Left lobe of liver (tissue), 2 donors: ENCODE measurements around the gene PHLDA3. TPM values are rescaled to one million over a fixed set of nuclear protein-coding genes. Genes with fewer than 3 reads are reported as not detected.
"Not testable (repeated sequence)": the region's sequence is repeated elsewhere in the genome, so short reads cannot be mapped to it uniquely, and the experiment has no call there.

Experiments used
- ATAC-seq: fragments of 200-7000 bp; cut with Tn5 transposase; one replicate; pipeline ENCODE4 v1.9.1; 2020; ENCODE audit warnings: mild to moderate bottlenecking, moderate library complexity
- DNase-seq: peaks from one replicate; pipeline ENCODE4 v3.0.0-alpha.2; 2020; ENCODE audit warnings: low spot score
- total RNA-seq: library from RNA; stranded (reverse); gene quantifications from one replicate; pipeline ENCODE4 v1.2.1, GENCODE V29; 2021
- donor health status: DM: no; HTN: no; CAD: no; lungs with moderate emphysema.
- donor health status: DM: no; HTN: yes; CAD: no.

The PHLDA3 gene
- total RNA-seq, 1 donor from 2014 or later, result 1.8 TPM

GRCh38 chr1:201488830-201489589 lies 20.0 kb upstream of the PHLDA3 start:
- ATAC-seq (peak; percentile 73), DNase-seq (peak; percentile 74)

GRCh38 chr1:201487742-201488141 lies 18.8 kb upstream of the PHLDA3 start:
- ATAC-seq (no peak), DNase-seq (no peak)

GRCh38 chr1:201486187-201486586 lies 17.2 kb upstream of the PHLDA3 start:
- no peak for ATAC-seq
- DNase-seq, result no peak

GRCh38 chr1:201485184-201485774 lies 16.3 kb upstream of the PHLDA3 start:
- ATAC-seq (no peak), DNase-seq (no peak)

GRCh38 chr1:201483373-201483949 lies 14.5 kb upstream of the PHLDA3 start:
- no peak for ATAC-seq
- no peak for DNase-seq

GRCh38 chr1:201482755-201483154 lies 13.8 kb upstream of the PHLDA3 start:
- ATAC-seq (no peak), DNase-seq (no peak)

GRCh38 chr1:201481761-201482493 lies 12.9 kb upstream of the PHLDA3 start:
- ATAC-seq (peak; percentile 88), DNase-seq (peak; percentile 88)

- DNase-seq, result no peak
- ATAC-seq, result no peak
Measured at GRCh38 chr1:201481004-201481380, 12.0 kb upstream of the PHLDA3 start.

- DNase-seq (peak; percentile 77), ATAC-seq (peak; percentile 77)
Measured at GRCh38 chr1:201480231-201481003, 11.4 kb upstream of the PHLDA3 start.

GRCh38 chr1:201479201-201479730 lies 10.3 kb upstream of the PHLDA3 start:
- DNase-seq, result no peak

GRCh38 chr1:201478666-201479065 lies 9.7 kb upstream of the PHLDA3 start:
- not testable (repeated sequence) for DNase-seq, ATAC-seq

More at GRCh38 chr1:201479201-201479730, 10.3 kb upstream of the PHLDA3 start:
- ATAC-seq, result no peak

GRCh38 chr1:201476670-201477344 lies 7.8 kb upstream of the PHLDA3 start:
- DNase-seq, result no peak

GRCh38 chr1:201475915-201476669 lies 7.1 kb upstream of the PHLDA3 start:
- DNase-seq (no peak), ATAC-seq (no peak)

More at GRCh38 chr1:201476670-201477344, 7.8 kb upstream of the PHLDA3 start:
- ATAC-seq, result no peak

- ATAC-seq, result no peak
- no peak for DNase-seq
Measured at GRCh38 chr1:201475130-201475529, 6.1 kb upstream of the PHLDA3 start.

GRCh38 chr1:201473296-201473695 lies 4.3 kb upstream of the PHLDA3 start:
- DNase-seq, result no peak
- no peak for ATAC-seq

- not testable (repeated sequence) for ATAC-seq, DNase-seq
Measured at GRCh38 chr1:201472321-201472720, 3.3 kb upstream of the PHLDA3 start.

GRCh38 chr1:201471772-201472171 lies 2.8 kb upstream of the PHLDA3 start:
- ATAC-seq (no peak), DNase-seq (no peak)

- DNase-seq (no peak), ATAC-seq (no peak)
Measured at GRCh38 chr1:201470581-201470980, 1.6 kb upstream of the PHLDA3 start.

GRCh38 chr1:201469645-201470074 lies 672 bp upstream of the PHLDA3 start:
- ATAC-seq (no peak), DNase-seq (no peak)
